Astrocyte (in vitro differentiated cells and primary cell): ENCODE results near the gene C5AR1. TPM values are rescaled to one million over a fixed set of nuclear protein-coding genes. Genes with fewer than 3 reads are reported as not detected.
"Not testable (repeated sequence)": the region's sequence is repeated elsewhere in the genome, so short reads cannot be mapped to it uniquely, and the experiment has no call there.

Experiments
- DNase-seq: peaks from one replicate; pipeline ENCODE4 v3.0.0-alpha.2; 2010; ENCODE audit warnings: low read depth
- FAIRE-seq: peaks from 2 replicates; lab custom pipeline; 2011; peaks lifted over from hg19 to GRCh38; lab: Jason Lieb, UNC
- H2AFZ ChIP-seq: 2 replicates; pipeline ENCODE4 v1.6.0; 2012; ENCODE audit warnings: low read depth, low read length, inconsistent platforms
- H3K27ac ChIP-seq: 2 replicates; pipeline ENCODE4 v1.5.1; 2011; ENCODE audit warnings: low read depth, low read length, inconsistent platforms
- H3K27me3 ChIP-seq: 2 replicates; pipeline ENCODE4 v1.6.0; 2011; ENCODE audit warnings: low read length, inconsistent platforms; ENCODE audit not compliant: insufficient read depth
- H3K36me3 ChIP-seq: 2 replicates; pipeline ENCODE4 v1.5.1; 2011; ENCODE audit warnings: low read length, inconsistent platforms; ENCODE audit not compliant: insufficient read depth
- H3K4me1 ChIP-seq: 2 replicates; pipeline ENCODE4 v1.5.1; 2011; ENCODE audit warnings: low read length, inconsistent platforms; ENCODE audit not compliant: insufficient read depth
- H3K4me2 ChIP-seq: 2 replicates; pipeline ENCODE4 v1.6.0; 2012; ENCODE audit warnings: low read length, inconsistent platforms
- H3K4me3 ChIP-seq: 2 replicates; pipeline ENCODE4 v1.5.1; 2011; ENCODE audit warnings: low read depth, mild to moderate bottlenecking, low read length, inconsistent platforms; ENCODE audit not compliant: insufficient read depth
- H3K79me2 ChIP-seq: 2 replicates; pipeline ENCODE4 v1.6.0; 2012; ENCODE audit warnings: mild to moderate bottlenecking, low read length, inconsistent platforms; ENCODE audit not compliant: insufficient read depth
- H3K9ac ChIP-seq: 2 replicates; pipeline ENCODE4 v1.6.0; 2012; ENCODE audit warnings: mild to moderate bottlenecking, low read length, inconsistent platforms
- H3K9me3 ChIP-seq: 2 replicates; pipeline ENCODE4 v1.5.1; 2012; ENCODE audit warnings: low read depth, mild to moderate bottlenecking, low read length, inconsistent platforms; ENCODE audit not compliant: insufficient read depth
- H4K20me1 ChIP-seq: 2 replicates; pipeline ENCODE4 v1.6.0; 2012; ENCODE audit warnings: low read length, inconsistent platforms; ENCODE audit not compliant: insufficient read depth
- H3K27ac Mint-ChIP-seq: one replicate; pipeline ENCODE4 v1.8.0; 2021; ENCODE audit warnings: mild to moderate bottlenecking, mixed read lengths; ENCODE audit not compliant: unreplicated experiment
- H3K27me3 Mint-ChIP-seq: one replicate; pipeline ENCODE4 v1.8.0; 2021; ENCODE audit warnings: low read depth, mixed read lengths; ENCODE audit not compliant: unreplicated experiment
- H3K36me3 Mint-ChIP-seq: one replicate; pipeline ENCODE4 v1.8.0; 2021; ENCODE audit warnings: low read depth, mixed read lengths; ENCODE audit not compliant: unreplicated experiment
- H3K4me1 Mint-ChIP-seq: one replicate; pipeline ENCODE4 v1.8.0; 2021; ENCODE audit warnings: low read depth, mixed read lengths; ENCODE audit not compliant: unreplicated experiment
- H3K4me3 Mint-ChIP-seq: one replicate; pipeline ENCODE4 v1.8.0; 2021; ENCODE audit warnings: mild to moderate bottlenecking, moderate library complexity, mixed read lengths; ENCODE audit not compliant: unreplicated experiment
- H3K9me3 Mint-ChIP-seq: one replicate; pipeline ENCODE4 v1.8.0; 2021; ENCODE audit warnings: mild to moderate bottlenecking, mixed read lengths; ENCODE audit not compliant: unreplicated experiment
- CTCF ChIP-seq: IDR thresholded peaks from 2 replicates; pipeline ENCODE4 v1.5.1; 2011; ENCODE audit warnings: low read depth, mild to moderate bottlenecking, inconsistent platforms, low read length, moderate library complexity; ENCODE audit not compliant: insufficient read depth
- EZH2 ChIP-seq: IDR thresholded peaks from 2 replicates; pipeline ENCODE4 v1.6.1; 2012; ENCODE audit warnings: mild to moderate bottlenecking, low read length, inconsistent platforms; ENCODE audit not compliant: insufficient read depth
- total RNA-seq: library from RNA; stranded (reverse); gene quantifications from 2 replicates; pipeline ENCODE4 v1.2.1, GENCODE V29; 2021

The C5AR1 gene
- total RNA-seq, 1 donor from 2014 or later, result 4.6 TPM

DNA sequence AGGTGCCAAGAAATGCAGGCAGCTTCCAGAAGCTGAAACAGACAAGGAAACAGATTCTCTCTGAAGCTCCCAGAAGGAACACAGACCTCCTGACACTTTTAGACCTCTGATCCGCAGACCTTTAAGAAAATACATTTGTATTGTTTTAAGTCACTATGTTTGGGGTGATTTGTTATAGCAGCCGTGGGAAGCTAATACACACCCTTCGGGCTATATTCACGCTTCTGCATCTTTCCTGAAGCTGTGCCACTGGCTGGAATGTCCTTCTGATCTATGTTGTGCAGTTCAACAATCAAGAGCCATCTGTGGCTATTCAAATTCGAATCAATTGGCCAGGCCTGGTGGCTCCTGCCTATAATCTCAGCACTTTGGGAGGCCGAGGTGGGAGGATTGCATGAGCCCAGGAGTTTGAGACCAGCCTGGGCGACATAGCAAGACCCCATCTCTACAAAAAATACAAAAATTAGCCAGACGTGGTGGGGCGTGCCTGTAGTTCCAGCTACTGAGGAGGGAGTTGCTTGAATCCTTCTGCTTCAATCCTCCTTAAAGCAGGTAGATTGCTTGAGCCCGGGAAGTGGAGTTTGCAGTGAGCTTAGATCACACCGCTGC, 33.6 kb downstream of the C5AR1 start:
- Histone ChIP-seq H4K20me1 (no peaks in the 10 kb centered on the region), H3K4me1 (no peaks in the 10 kb centered on the region), H3K4me3 (no peak overlapping the region), H3K36me3 (no peaks in the 10 kb centered on the region), H3K27ac (no peak overlapping the region), H3K4me2 (no peak overlapping the region), H3K27me3 (peaks cover 2% of the 10 kb centered on the region), H3K9ac (no peak overlapping the region), H2AFZ (no peak overlapping the region), H3K79me2 (no peaks in the 10 kb centered on the region), H3K9me3 (no peaks in the 10 kb centered on the region)
- peaks cover 4% of the 10 kb centered on the region for H3K9me3 Mint-ChIP-seq
- FAIRE-seq (no peak), DNase-seq (no peak)
- no peak for TF ChIP-seq EZH2
- no peak for TF ChIP-seq CTCF
- H3K27ac Mint-ChIP-seq, result no peak overlapping the region
- H3K36me3 Mint-ChIP-seq, result no peaks in the 10 kb centered on the region
- no peak overlapping the region for H3K4me3 Mint-ChIP-seq
- H3K4me1 Mint-ChIP-seq, result no peaks in the 10 kb centered on the region
- peaks cover 18% of the 10 kb centered on the region for H3K27me3 Mint-ChIP-seq

- H2AFZ ChIP-seq, result no peak overlapping the region
- no peak for TF ChIP-seq CTCF
- no peak for TF ChIP-seq EZH2
- H3K27ac ChIP-seq, result no peak overlapping the region
- Mint-ChIP-seq H3K27ac (no peak overlapping the region), H3K9me3 (peaks cover 8% of the 10 kb centered on the region), H3K36me3 (no peaks in the 10 kb centered on the region), H3K27me3 (peaks cover 16% of the 10 kb centered on the region), H3K4me1 (no peaks in the 10 kb centered on the region), H3K4me3 (no peak overlapping the region)
- H4K20me1 ChIP-seq, result no peaks in the 10 kb centered on the region
- no peaks in the 10 kb centered on the region for H3K4me1 ChIP-seq
- H3K79me2 ChIP-seq, result peaks cover 2% of the 10 kb centered on the region
- H3K36me3 ChIP-seq, result no peaks in the 10 kb centered on the region
- H3K4me2 ChIP-seq, result no peak overlapping the region
- no peak for FAIRE-seq
- H3K9ac ChIP-seq, result no peak overlapping the region
- H3K4me3 ChIP-seq, result no peak overlapping the region
- peaks cover 2% of the 10 kb centered on the region for H3K27me3 ChIP-seq
- no peaks in the 10 kb centered on the region for H3K9me3 ChIP-seq
- no peak for DNase-seq
These were observed 34.8 kb downstream of the C5AR1 start for GRCh38 chr19:47344425-47344824.

GRCh38 chr19:47346024-47346423, 36.4 kb downstream of the C5AR1 start:
- H3K4me3 Mint-ChIP-seq, H3K9ac ChIP-seq, H3K4me3 ChIP-seq, H3K4me1 ChIP-seq, H3K27ac Mint-ChIP-seq, H3K9me3 ChIP-seq, FAIRE-seq, H3K27ac ChIP-seq, H3K36me3 ChIP-seq, H3K4me1 Mint-ChIP-seq, H3K27me3 ChIP-seq, H3K9me3 Mint-ChIP-seq, H3K36me3 Mint-ChIP-seq, H3K4me2 ChIP-seq, H4K20me1 ChIP-seq, DNase-seq, H2AFZ ChIP-seq: not testable (repeated sequence)
- peaks cover 16% of the 10 kb centered on the region for H3K79me2 ChIP-seq
- H3K27me3 Mint-ChIP-seq, result peaks cover 12% of the 10 kb centered on the region
